Epithelial cell of proximal tubule (primary cell): ENCODE results near the gene SPPL3. TPM values are rescaled to one million over a fixed set of nuclear protein-coding genes. Genes with fewer than 3 reads are reported as not detected.

Experiments used
- DNase-seq: peaks from one replicate; pipeline ENCODE4 v3.0.0-alpha.2; 2011; ENCODE audit warnings: low read depth
- H3K4me3 ChIP-seq: 2 replicates; pipeline ENCODE4 v1.5.1; 2011; ENCODE audit warnings: low read depth, mild to moderate bottlenecking, low read length
- total RNA-seq: library from RNA; depleted of rRNA; stranded (reverse); fragments of >200 nt; gene quantifications from 2 replicates; pipeline ENCODE4 v1.2.3, GENCODE V29; 2015
- TF ChIP-seq, protein P1 (sequence below): conservative IDR thresholded peaks from 2 replicates; pipeline ENCODE4 v1.5.1; 2012; ENCODE audit warnings: low read depth, mild to moderate bottlenecking, low read length

The SPPL3 gene
- total RNA-seq, 1 donor from 2014 or later, result 8.6 TPM

GRCh38 chr12:120762086-120762485 is 142.1 kb downstream of the SPPL3 start:
- DNase-seq, result no peak
- no peak overlapping the region for H3K4me3 ChIP-seq
- TF ChIP-seq, protein P1, sequence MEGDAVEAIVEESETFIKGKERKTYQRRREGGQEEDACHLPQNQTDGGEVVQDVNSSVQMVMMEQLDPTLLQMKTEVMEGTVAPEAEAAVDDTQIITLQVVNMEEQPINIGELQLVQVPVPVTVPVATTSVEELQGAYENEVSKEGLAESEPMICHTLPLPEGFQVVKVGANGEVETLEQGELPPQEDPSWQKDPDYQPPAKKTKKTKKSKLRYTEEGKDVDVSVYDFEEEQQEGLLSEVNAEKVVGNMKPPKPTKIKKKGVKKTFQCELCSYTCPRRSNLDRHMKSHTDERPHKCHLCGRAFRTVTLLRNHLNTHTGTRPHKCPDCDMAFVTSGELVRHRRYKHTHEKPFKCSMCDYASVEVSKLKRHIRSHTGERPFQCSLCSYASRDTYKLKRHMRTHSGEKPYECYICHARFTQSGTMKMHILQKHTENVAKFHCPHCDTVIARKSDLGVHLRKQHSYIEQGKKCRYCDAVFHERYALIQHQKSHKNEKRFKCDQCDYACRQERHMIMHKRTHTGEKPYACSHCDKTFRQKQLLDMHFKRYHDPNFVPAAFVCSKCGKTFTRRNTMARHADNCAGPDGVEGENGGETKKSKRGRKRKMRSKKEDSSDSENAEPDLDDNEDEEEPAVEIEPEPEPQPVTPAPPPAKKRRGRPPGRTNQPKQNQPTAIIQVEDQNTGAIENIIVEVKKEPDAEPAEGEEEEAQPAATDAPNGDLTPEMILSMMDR, result no peak

- no peak for DNase-seq
- TF ChIP-seq, protein P1, result no peak
- H3K4me3 ChIP-seq, result no peak overlapping the region
Observed at GRCh38 chr12:120761519-120761934, 142.6 kb downstream of the SPPL3 start.

DNA sequence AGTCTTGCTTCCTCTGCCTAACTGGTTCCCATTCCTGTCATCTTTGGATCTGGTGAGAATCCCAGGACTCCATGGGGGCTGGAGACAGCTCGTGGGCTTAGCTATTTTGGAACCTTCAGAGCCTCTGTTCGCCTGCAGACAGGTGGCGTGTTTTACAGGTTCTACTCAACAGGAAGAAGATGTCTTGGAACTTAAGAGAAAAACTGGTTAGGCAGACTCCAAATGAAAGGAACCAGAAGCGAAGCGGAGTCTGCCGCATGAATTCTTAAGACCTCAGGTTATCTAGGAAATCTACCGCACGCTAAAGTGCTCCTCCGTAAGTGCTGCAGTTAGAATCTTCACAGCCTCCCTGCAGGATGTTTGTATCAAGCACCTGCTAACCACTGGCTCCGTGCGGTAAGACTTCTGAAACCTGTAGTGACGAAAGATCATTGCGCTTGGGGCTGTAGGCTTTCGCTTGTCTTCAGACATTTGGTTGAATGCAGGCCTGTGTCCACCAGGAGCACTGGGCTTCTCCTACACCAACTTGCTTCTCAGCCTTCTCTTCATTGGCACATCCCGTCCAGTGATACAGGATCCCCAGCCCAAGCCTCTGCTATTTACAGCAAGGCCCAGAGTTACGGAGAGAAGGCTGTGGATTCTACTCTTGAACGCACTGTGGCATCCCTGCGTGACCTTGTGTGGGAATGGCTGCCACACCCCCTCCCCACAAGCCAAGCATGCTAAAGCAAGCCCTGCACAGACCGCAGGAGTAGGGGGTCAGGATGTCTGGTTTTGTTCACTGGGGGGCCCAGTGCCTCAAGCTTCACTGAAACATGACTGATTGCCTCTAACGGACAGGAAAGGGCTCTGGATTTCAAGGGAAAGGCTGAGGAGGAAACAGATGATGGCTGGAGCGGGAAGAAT is 143.6 kb downstream of the SPPL3 start:
- H3K4me3 ChIP-seq, result no peak overlapping the region
- DNase-seq, result no peak
- TF ChIP-seq, protein P1, result no peak

DNA sequence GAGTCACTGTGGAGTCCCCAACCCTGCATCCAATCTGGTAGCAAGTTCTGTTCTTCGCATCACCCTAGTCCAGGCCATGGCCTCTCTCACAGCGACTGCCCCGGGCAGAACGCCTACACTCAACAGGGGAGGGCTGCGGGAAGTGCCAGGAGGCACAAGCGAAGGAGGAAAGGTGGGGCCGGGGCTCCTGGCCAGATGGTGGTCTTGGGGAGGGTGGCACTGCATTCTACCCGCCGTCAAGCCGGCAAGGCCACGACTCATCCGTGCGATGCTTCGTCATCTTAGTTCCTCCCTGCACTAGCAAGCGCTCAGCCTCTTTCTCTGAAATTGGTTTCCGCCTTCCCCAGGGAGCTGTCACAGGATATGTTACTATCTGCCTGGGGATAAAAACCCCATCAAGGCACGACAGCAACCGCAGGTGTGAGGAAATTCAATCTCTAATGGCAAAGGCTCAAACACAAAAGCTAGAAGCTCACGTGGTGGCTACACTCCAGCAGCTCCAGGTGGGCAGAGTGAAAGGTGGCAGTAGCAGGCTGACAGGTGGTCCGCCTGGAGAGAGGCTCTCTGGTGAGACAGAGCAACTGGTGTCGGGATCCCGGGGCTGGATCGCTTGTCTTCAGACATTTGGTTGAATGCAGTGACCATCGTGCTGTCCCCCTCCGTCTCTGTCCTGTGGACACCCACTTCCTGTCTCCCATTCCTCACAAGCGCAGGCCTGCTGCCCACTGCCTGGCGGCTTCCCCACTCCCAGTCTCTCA is 144.4 kb downstream of the SPPL3 start:
- DNase-seq, result no peak
- no peak overlapping the region for H3K4me3 ChIP-seq
- TF ChIP-seq, protein P1, result no peak

- H3K4me3 ChIP-seq, result no peak overlapping the region
- TF ChIP-seq, protein P1, result no peak
- DNase-seq, result no peak
Observed at GRCh38 chr12:120758798-120759590, 145.2 kb downstream of the SPPL3 start.

- TF ChIP-seq, protein P1, result no peak
- DNase-seq, result no peak
- no peak overlapping the region for H3K4me3 ChIP-seq
Observed at GRCh38 chr12:120757949-120758348, 146.2 kb downstream of the SPPL3 start.
